Measurements from ENCODE around the gene VAT1. TPM values are rescaled to one million over a fixed set of nuclear protein-coding genes. Genes with fewer than 3 reads are reported as not detected.

VAT1 gene
- total RNA-seq, 1 donor: 207 TPM

DNA sequence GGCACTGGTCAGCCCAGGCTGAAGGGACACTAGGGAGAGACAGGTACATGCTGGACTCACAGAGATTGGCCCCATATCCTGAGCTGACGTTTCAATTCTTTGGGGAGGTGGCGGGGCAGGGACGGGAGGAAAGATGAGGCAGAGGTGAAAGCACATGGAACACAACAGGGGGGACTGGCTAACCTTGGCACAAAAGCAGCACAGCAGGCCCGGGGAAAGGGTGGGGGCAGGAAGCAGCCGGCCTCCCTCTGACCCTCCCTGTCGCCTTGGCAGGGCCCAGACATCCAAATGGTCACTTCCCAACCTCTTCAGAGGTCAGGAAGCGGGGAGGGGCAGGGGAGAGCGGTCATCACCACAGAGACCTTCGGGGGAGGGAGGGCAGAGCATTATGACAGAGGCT lies 6.6 kb downstream of the VAT1 start:
- no peak overlapping the region for H3K4me3 ChIP-seq (ENCODE audit: low read depth, low read length)
- TF ChIP-seq, protein P1, sequence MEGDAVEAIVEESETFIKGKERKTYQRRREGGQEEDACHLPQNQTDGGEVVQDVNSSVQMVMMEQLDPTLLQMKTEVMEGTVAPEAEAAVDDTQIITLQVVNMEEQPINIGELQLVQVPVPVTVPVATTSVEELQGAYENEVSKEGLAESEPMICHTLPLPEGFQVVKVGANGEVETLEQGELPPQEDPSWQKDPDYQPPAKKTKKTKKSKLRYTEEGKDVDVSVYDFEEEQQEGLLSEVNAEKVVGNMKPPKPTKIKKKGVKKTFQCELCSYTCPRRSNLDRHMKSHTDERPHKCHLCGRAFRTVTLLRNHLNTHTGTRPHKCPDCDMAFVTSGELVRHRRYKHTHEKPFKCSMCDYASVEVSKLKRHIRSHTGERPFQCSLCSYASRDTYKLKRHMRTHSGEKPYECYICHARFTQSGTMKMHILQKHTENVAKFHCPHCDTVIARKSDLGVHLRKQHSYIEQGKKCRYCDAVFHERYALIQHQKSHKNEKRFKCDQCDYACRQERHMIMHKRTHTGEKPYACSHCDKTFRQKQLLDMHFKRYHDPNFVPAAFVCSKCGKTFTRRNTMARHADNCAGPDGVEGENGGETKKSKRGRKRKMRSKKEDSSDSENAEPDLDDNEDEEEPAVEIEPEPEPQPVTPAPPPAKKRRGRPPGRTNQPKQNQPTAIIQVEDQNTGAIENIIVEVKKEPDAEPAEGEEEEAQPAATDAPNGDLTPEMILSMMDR (IDR thresholded peaks at IDR 0.05; ENCODE audit: insufficient read depth, low read depth, low read length): no peak
- DNase-seq (ENCODE audit: low read depth): no peak

DNA sequence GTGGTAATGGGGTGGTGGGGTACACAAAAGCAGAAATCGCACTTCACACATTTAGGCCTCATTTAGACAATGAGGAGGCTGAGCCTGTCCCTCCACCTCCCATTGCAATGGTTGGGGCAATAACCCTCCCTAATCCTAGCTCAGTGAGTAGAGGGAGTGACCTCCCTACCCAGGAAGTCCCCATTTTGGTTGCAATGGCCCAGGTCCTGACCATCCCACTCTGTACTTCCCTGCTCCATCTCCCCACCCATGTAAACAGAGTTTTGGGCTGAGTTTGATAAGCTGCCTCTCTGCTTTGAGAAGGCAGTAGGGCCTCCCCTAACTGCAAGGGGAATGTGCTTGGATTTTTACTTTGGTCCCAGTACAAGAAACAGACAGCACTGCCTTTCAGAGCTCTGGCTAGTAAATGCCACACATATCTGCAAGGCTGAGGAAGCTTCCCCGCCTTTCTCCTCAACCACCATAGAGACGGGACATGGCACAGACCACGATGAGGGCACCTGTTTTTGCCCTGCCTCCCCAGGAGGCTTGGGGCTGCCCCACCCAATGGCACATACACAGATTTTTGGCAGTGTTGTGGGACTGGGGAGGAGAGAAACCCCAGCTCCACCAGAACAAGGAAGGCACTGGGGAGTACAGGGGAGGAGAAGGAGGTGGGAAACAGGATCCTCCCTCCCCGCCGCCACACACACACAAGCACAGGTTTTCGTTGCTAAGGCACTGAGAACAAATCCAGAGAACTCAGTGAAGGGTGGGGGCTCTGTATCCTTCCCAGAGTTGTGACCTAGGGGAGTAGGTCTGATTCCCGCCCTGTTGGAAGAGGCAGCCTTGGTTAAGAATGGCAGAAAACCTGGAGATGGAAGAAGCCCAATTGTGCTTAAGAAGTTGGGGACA lies 7.3 kb downstream of the VAT1 start:
- no peak for DNase-seq (ENCODE audit: low read depth)
- TF ChIP-seq, protein P1 (IDR thresholded peaks at IDR 0.05; ENCODE audit: insufficient read depth, low read depth, low read length): no peak
- no peak overlapping the region for H3K4me3 ChIP-seq (ENCODE audit: low read depth, low read length)

DNA sequence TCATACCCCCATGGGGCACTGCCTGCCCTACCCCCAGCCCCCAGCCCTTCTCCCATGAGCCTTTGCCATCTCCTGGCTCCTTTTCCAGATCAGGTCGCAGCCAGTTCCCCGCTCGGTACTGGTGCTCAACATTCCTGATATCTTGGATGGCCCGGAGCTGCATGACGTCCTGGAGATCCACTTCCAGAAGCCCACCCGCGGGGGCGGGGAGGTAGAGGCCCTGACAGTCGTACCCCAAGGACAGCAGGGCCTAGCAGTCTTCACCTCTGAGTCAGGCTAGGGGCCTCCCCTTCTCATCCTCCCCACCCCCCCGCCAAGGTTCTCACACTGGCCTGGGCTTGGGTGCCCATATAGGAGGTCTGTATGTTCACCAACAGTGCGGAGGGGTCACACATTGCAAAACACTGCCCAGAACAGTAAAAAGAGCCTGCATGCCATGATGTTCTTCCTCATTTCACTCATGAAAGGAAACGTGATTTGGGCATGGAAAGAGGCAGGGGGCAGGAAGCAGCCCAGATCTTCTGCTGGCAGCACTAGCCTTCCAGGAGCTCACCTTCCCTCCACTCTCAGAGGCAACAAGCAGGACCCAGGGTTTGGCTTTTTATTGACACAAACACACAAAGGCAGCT lies 8.1 kb downstream of the VAT1 start:
- no peak overlapping the region for H3K4me3 ChIP-seq (ENCODE audit: low read depth, low read length)
- TF ChIP-seq, protein P1 (IDR thresholded peaks at IDR 0.05; ENCODE audit: insufficient read depth, low read depth, low read length): no peak
- DNase-seq (ENCODE audit: low read depth): no peak

DNA sequence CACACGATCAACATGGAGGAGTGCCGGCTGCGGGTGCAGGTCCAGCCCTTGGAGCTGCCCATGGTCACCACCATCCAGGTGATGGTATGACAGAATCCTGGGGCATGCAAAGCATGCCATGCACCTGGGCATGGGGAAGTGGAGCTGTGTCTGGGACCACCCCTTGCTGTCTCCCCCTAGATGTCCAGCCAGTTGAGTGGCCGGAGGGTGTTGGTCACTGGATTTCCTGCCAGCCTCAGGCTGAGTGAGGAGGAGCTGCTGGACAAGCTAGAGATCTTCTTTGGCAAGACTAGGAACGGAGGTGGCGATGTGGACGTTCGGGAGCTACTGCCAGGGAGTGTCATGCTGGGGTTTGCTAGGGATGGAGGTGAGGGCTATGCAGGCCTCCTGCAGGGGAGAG lies 8.9 kb downstream of the VAT1 start:
- H3K4me3 ChIP-seq (ENCODE audit: low read depth, low read length): no peak overlapping the region
- no peak for DNase-seq (ENCODE audit: low read depth)
- TF ChIP-seq, protein P1 (IDR thresholded peaks at IDR 0.05; ENCODE audit: insufficient read depth, low read depth, low read length): no peak

DNA sequence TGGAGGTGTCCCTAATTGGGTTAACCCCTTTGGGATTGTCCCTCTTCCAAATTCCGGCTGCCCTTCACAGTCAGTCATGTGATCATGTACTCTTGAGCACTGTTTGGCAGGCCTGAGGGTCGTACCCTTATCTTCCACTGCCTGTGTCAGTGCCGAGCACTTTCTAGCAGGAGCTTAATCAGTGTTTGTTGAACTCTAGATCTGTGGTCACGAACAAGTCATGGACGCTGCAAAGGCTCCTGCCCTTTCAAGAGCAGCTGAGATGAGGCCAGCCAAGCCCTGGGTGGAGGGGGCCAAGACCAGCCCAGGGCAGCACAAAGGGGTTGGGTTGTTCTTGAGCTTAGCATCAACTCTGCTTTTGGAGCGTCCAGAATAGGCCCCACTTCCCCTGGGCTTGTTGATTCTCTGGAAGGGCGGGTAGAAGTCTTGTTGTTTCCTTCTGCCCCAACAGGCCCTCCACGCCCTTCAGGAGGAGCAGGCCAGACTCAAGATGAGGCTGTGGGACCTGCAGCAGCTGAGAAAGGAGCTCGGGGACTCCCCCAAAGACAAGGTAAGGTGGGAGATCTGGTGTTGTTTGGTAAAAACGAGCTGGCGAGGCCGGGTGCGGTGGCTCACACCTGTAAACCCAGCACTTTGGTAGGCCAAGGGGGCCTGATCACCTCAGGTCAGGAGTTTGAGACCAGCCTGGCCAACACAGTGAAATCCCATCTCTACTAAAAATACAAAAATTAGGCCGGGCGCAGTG lies 10.3 kb downstream of the VAT1 start:
- TF ChIP-seq, protein P1 (IDR thresholded peaks at IDR 0.05; ENCODE audit: insufficient read depth, low read depth, low read length): no peak
- no peak for DNase-seq (ENCODE audit: low read depth)
- no peak overlapping the region for H3K4me3 ChIP-seq (ENCODE audit: low read depth, low read length)

DNA sequence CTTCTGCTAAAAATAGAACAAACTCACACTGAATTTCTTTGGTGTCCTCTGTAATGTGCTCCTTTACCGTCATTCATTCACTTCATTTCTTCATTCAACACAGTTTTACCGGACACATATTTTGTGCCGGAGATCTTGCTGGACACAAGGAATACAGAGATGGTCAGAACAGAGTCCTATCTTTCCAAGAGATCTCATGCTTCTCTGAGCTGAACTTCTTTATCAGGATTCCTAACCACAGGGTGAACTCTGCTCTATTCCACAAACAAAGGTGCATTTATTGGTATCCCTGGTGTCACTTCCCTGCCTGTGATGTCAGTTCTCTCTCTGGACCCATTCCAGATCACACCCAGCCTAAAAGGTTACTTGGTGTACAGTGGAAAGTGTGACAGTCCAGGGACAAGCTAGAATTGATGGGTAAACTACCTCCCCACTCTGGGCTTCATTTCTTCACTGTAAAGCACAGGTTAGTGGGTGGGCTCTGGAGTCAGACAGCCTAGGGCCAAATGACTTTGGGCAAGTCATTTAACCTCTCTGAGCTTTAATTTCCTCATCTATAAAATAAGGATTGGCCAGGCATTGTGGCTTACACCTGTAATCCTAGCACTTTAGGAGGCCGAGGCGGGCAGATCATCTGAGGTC lies 11.4 kb downstream of the VAT1 start:
- TF ChIP-seq, protein P1 (IDR thresholded peaks at IDR 0.05; ENCODE audit: insufficient read depth, low read depth, low read length): no peak
- DNase-seq (ENCODE audit: low read depth): no peak
- H3K4me3 ChIP-seq (ENCODE audit: low read depth, low read length): no peak overlapping the region

All from fibroblast of villous mesenchyme (primary cell).